ENCODE results near the gene CTSD.

DNA sequence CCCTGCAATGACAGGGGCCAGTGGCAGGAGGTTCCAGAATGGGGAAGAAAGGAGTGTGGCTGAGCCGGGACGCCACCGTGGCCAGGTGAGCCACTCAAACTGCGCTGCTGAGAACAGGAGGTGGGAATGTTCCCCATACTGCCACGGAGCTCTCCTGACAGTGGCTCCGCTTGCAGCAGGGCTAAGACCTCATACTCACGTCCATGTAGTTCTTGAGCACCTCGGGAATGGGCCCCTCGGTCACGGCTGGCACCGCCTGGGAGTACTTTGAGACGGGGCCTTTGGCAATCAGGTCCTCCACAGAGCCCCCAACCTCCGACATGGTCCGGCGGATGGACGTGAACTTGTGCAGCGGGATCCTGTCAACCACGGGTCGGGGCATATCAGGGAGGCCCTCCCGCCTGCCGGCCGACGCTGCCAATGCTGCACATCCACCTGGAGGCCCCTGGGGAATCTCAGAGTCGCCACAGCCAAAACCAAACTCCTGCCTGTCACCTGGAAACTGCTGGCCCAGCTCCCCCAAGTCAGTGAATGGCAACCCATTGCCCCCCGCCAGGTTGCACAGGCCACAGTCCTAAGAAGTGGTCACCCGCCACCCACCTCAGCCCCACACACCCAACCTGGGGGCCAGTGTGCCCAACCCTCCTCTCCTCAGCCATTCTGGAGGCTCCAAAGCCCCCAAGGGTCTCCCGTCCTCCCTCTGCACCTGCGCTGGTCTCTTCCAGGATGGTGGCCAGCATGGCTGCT is 2.4 kb downstream of the CTSD start:
- TF ChIP-seq, protein P1, sequence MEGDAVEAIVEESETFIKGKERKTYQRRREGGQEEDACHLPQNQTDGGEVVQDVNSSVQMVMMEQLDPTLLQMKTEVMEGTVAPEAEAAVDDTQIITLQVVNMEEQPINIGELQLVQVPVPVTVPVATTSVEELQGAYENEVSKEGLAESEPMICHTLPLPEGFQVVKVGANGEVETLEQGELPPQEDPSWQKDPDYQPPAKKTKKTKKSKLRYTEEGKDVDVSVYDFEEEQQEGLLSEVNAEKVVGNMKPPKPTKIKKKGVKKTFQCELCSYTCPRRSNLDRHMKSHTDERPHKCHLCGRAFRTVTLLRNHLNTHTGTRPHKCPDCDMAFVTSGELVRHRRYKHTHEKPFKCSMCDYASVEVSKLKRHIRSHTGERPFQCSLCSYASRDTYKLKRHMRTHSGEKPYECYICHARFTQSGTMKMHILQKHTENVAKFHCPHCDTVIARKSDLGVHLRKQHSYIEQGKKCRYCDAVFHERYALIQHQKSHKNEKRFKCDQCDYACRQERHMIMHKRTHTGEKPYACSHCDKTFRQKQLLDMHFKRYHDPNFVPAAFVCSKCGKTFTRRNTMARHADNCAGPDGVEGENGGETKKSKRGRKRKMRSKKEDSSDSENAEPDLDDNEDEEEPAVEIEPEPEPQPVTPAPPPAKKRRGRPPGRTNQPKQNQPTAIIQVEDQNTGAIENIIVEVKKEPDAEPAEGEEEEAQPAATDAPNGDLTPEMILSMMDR (IDR thresholded peaks at IDR 0.05): no peak
- TF ChIP-seq POLR2A (IDR thresholded peaks at IDR 0.05): no peak

Data from tibial nerve (tissue), 3 donors.